Mesodermal cell (in vitro differentiated cells): ENCODE measurements around the gene HLA-DRA.
"Not testable (repeated sequence)": the region's sequence is repeated elsewhere in the genome, so short reads cannot be mapped to it uniquely, and the experiment has no call there.

ENCODE experiments used
- H3K27ac ChIP-seq: 2 replicates; pipeline ENCODE4 v1.7.0; 2013; ENCODE audit warnings: mild to moderate bottlenecking, low read depth, low read length, moderate library complexity; ENCODE audit not compliant: severe bottlenecking
- H3K36me3 ChIP-seq: 2 replicates; pipeline ENCODE4 v1.7.1; 2013; ENCODE audit warnings: mild to moderate bottlenecking, low read length, moderate library complexity; ENCODE audit not compliant: control insufficient read depth, insufficient read depth
- H3K4me1 ChIP-seq: one replicate; pipeline ENCODE4 v1.7.1; 2013; ENCODE audit warnings: mild to moderate bottlenecking, low read length; ENCODE audit not compliant: insufficient read depth, control insufficient read depth, poor library complexity, severe bottlenecking
- H3K4me3 ChIP-seq: 2 replicates; pipeline ENCODE4 v1.7.0; 2013; ENCODE audit warnings: low read length, control low read depth, mild to moderate bottlenecking; ENCODE audit not compliant: insufficient read depth, poor library complexity, severe bottlenecking; ENCODE audit errors: extremely low read depth
- H3K9me3 ChIP-seq: 2 replicates; pipeline ENCODE4 v1.7.1; 2013; ENCODE audit warnings: mild to moderate bottlenecking, low read length, moderate library complexity; ENCODE audit not compliant: control insufficient read depth
- WGBS, 2 experiments: methylation state at CpG; one replicate each; pipeline ENCODE4 v1.1.5; 2013; ENCODE audit warnings: missing lambda C conversion rate in 2 of 2; ENCODE audit not compliant: insufficient coverage in 2 of 2; 5-methylcytosine and 5-hydroxymethylcytosine counted together

HLA-DRA gene

GRCh38 chr6:32449088-32449736, 9.5 kb downstream of the HLA-DRA start:
- Histone ChIP-seq H3K36me3 (no peaks in the 10 kb centered on the region), H3K27ac (no peak overlapping the region), H3K4me1 (no peaks in the 10 kb centered on the region), H3K4me3 (no peak overlapping the region), H3K9me3 (peaks cover 17% of the 10 kb centered on the region)
- WGBS, 2 experiments: 100% methylated on average over 1 of the region's 3 CpGs; no CpG with 5 or more reads in 1 of the 2 experiments

- H3K36me3 ChIP-seq: no peaks in the 10 kb centered on the region
- H3K9me3 ChIP-seq: peaks cover 11% of the 10 kb centered on the region
- H3K4me3 ChIP-seq: no peak overlapping the region
- 47 to 57% methylated on average over 3 of the region's 4 CpGs for WGBS, 2 experiments
- H3K4me1 ChIP-seq: no peaks in the 10 kb centered on the region
- H3K27ac ChIP-seq: no peak overlapping the region
These were observed 17.4 kb downstream of the HLA-DRA start for GRCh38 chr6:32457054-32457453.

GRCh38 chr6:32459781-32460424, 20.2 kb downstream of the HLA-DRA start:
- no peaks in the 10 kb centered on the region for H3K36me3 ChIP-seq
- H3K9me3 ChIP-seq: no peaks in the 10 kb centered on the region
- no peaks in the 10 kb centered on the region for H3K4me1 ChIP-seq
- no peak overlapping the region for H3K27ac ChIP-seq
- H3K4me3 ChIP-seq: no peak overlapping the region
- 80 to 84% methylated on average over 28 of the region's 29 CpGs for WGBS, 2 experiments

GRCh38 chr6:32460528-32460927, 20.8 kb downstream of the HLA-DRA start:
- H3K27ac ChIP-seq: no peak overlapping the region
- no peaks in the 10 kb centered on the region for H3K4me1 ChIP-seq
- no peaks in the 10 kb centered on the region for H3K9me3 ChIP-seq
- no peaks in the 10 kb centered on the region for H3K36me3 ChIP-seq
- H3K4me3 ChIP-seq: no peak overlapping the region
- WGBS, 2 experiments: 61% methylated on average over 3 of the region's 4 CpGs; no CpG with 5 or more reads in 1 of the 2 experiments

GRCh38 chr6:32461493-32461892, 21.8 kb downstream of the HLA-DRA start:
- no peaks in the 10 kb centered on the region for H3K9me3 ChIP-seq
- H3K4me1 ChIP-seq: no peaks in the 10 kb centered on the region
- H3K4me3 ChIP-seq: no peak overlapping the region
- H3K27ac ChIP-seq: no peak overlapping the region
- H3K36me3 ChIP-seq: no peaks in the 10 kb centered on the region
- WGBS, 2 experiments: no CpG with 5 or more reads among the region's 5 CpGs

GRCh38 chr6:32462609-32463008, 22.9 kb downstream of the HLA-DRA start:
- 63% methylated on average over 3 of the region's 3 CpGs; no CpG with 5 or more reads in 1 of the 2 experiments for WGBS, 2 experiments
- H3K27ac ChIP-seq: no peak overlapping the region
- H3K9me3 ChIP-seq: peaks cover 7% of the 10 kb centered on the region
- H3K4me1 ChIP-seq: no peaks in the 10 kb centered on the region
- no peaks in the 10 kb centered on the region for H3K36me3 ChIP-seq
- H3K4me3 ChIP-seq: no peak overlapping the region

GRCh38 chr6:32467743-32468503, 28.2 kb downstream of the HLA-DRA start:
- H3K4me3 ChIP-seq, H3K4me1 ChIP-seq, H3K36me3 ChIP-seq, H3K27ac ChIP-seq, H3K9me3 ChIP-seq: not testable (repeated sequence)
- WGBS, 2 experiments: no CpG with 5 or more reads among the region's 5 CpGs

GRCh38 chr6:32472781-32473375, 33.2 kb downstream of the HLA-DRA start:
- Histone ChIP-seq H3K4me1 (no peaks in the 10 kb centered on the region), H3K27ac (no peak overlapping the region), H3K36me3 (no peaks in the 10 kb centered on the region), H3K9me3 (no peaks in the 10 kb centered on the region), H3K4me3 (no peak overlapping the region)
- 92 to 100% methylated on average over 1 to 2 of the region's 5 CpGs for WGBS, 2 experiments

GRCh38 chr6:32473376-32474348, 34.0 kb downstream of the HLA-DRA start:
- H3K27ac ChIP-seq, H3K4me3 ChIP-seq, H3K9me3 ChIP-seq, H3K4me1 ChIP-seq, H3K36me3 ChIP-seq: not testable (repeated sequence)
- 75 to 85% methylated on average over 5 of the region's 10 CpGs for WGBS, 2 experiments
